OCI-LY3 (cell line): ENCODE data around the gene ZNF618.

Experiments
- H2AFZ ChIP-seq: fragments of 200-600, 300-600 bp; shearing (Covaris generic); 2 replicates; pipeline ENCODE4 v1.6.0; 2014; ENCODE audit warnings: antibody characterized with exemption, low read depth, low read length
- H3K27ac ChIP-seq: fragments of 200-600, 300-600 bp; sonication (generic); 2 replicates; pipeline ENCODE4 v1.5.1; 2014; ENCODE audit warnings: mild to moderate bottlenecking, low read length, moderate library complexity, mixed read lengths
- H3K27me3 ChIP-seq: fragments of 200-600, 300-600 bp; sonication (generic); 2 replicates; pipeline ENCODE4 v1.6.1; 2014; ENCODE audit warnings: low read depth, low read length, mixed read lengths
- H3K36me3 ChIP-seq: fragments of 200-600, 300-600 bp; sonication (generic); replicated peaks from 2 replicates; pipeline ENCODE3; 2014; ENCODE audit warnings: low read depth, low read length, mixed read lengths
- H3K4me1 ChIP-seq: fragments of 300-600, 200-600 bp; sonication (generic); 2 replicates; pipeline ENCODE4 v1.6.1; 2014; ENCODE audit warnings: low read length, mixed read lengths
- H3K4me2 ChIP-seq: fragments of 200-600, 300-600 bp; sonication (generic); 2 replicates; pipeline ENCODE4 v1.6.1; 2014; ENCODE audit warnings: low read length, mixed read lengths
- H3K4me3 ChIP-seq: fragments of 300-600, 200-600 bp; sonication (generic); 2 replicates; pipeline ENCODE4 v1.5.1; 2014; ENCODE audit warnings: antibody characterized with exemption, mild to moderate bottlenecking, low read length, moderate library complexity
- H3K79me2 ChIP-seq: fragments of 300-600, 200-600 bp; shearing (Covaris generic); 2 replicates; pipeline ENCODE4 v1.6.1; 2014; ENCODE audit warnings: mild to moderate bottlenecking, low read length, mixed read lengths
- H3K9ac ChIP-seq: fragments of 300-600, 200-600 bp; shearing (Covaris generic); 2 replicates; pipeline ENCODE4 v1.6.0; 2014; ENCODE audit warnings: mild to moderate bottlenecking, low read length, moderate library complexity
- H3K9me3 ChIP-seq: fragments of 200-600, 300-600 bp; shearing (Covaris generic); 2 replicates; pipeline ENCODE4 v1.6.1; 2014; ENCODE audit warnings: low read length, mixed read lengths; ENCODE audit not compliant: insufficient read depth
- H4K20me1 ChIP-seq: fragments of 200-600, 300-600 bp; sonication (generic); 2 replicates; pipeline ENCODE4 v1.6.1; 2016; ENCODE audit warnings: low read length, mixed read lengths; ENCODE audit not compliant: insufficient read depth
- CTCF ChIP-seq: fragments of 200-600, 300-600 bp; sonication (generic); IDR thresholded peaks from 2 replicates; pipeline ENCODE4 v1.5.1; 2014; ENCODE audit warnings: antibody characterized with exemption, low read length, low read depth
- EZH2phosphoT487 ChIP-seq: fragments of 200-600 bp; shearing (Covaris generic); IDR thresholded peaks from 2 replicates; pipeline ENCODE4 v1.6.1; 2018; ENCODE audit warnings: antibody characterized with exemption, mixed run types, low read depth

Gene ZNF618

GRCh38 chr9:114056527-114056926, 180.4 kb downstream of the ZNF618 start:
- TF ChIP-seq CTCF (no peak), EZH2phosphoT487 (no peak)
- Histone ChIP-seq H3K4me1 (no peaks in the 10 kb centered on the region), H4K20me1 (no peaks in the 10 kb centered on the region), H3K9me3 (no peaks in the 10 kb centered on the region), H3K27ac (no peak overlapping the region), H3K27me3 (0 out of 2 replicates have a peak, but pooled peaks cover 3% of the 10 kb centered on the region), H2AFZ (no peak overlapping the region), H3K79me2 (no peaks in the 10 kb centered on the region), H3K4me2 (no peak overlapping the region), H3K9ac (no peak overlapping the region), H3K4me3 (no peak overlapping the region), H3K36me3 (no peaks in the 10 kb centered on the region)

- no peaks in the 10 kb centered on the region for H4K20me1 ChIP-seq
- H3K9ac ChIP-seq: no peak overlapping the region
- H3K79me2 ChIP-seq: no peaks in the 10 kb centered on the region
- H3K36me3 ChIP-seq: no peaks in the 10 kb centered on the region
- no peak overlapping the region for H2AFZ ChIP-seq
- H3K4me3 ChIP-seq: no peak overlapping the region
- TF ChIP-seq CTCF (no peak), EZH2phosphoT487 (no peak)
- no peaks in the 10 kb centered on the region for H3K9me3 ChIP-seq
- H3K4me2 ChIP-seq: no peak overlapping the region
- H3K27me3 ChIP-seq: peaks cover 7% of the 10 kb centered on the region; the same call in 1 of the 2 replicates
- H3K4me1 ChIP-seq: no peaks in the 10 kb centered on the region
- H3K27ac ChIP-seq: no peak overlapping the region
Measured at GRCh38 chr9:114057161-114057885, 181.2 kb downstream of the ZNF618 start.

- Histone ChIP-seq H3K9me3 (no peaks in the 10 kb centered on the region), H3K27ac (no peak overlapping the region)
- TF ChIP-seq EZH2phosphoT487 (no peak), CTCF (no peak)
Measured at GRCh38 chr9:114058688-114059046, 182.6 kb downstream of the ZNF618 start.

GRCh38 chr9:114059047-114059803, 183.1 kb downstream of the ZNF618 start:
- Histone ChIP-seq H3K36me3 (no peaks in the 10 kb centered on the region), H3K9ac (no peak overlapping the region), H3K4me3 (no peak overlapping the region), H3K27me3 (peaks cover 22% of the 10 kb centered on the region), H3K4me2 (no peak overlapping the region), H2AFZ (no peak overlapping the region), H3K79me2 (no peaks in the 10 kb centered on the region), H3K4me1 (no peaks in the 10 kb centered on the region), H3K27ac (no peak overlapping the region), H4K20me1 (no peaks in the 10 kb centered on the region), H3K9me3 (no peaks in the 10 kb centered on the region)
- TF ChIP-seq CTCF (no peak), EZH2phosphoT487 (no peak)

More at GRCh38 chr9:114058688-114059046, 182.6 kb downstream of the ZNF618 start:
- Histone ChIP-seq H2AFZ (no peak overlapping the region), H3K4me2 (no peak overlapping the region), H3K4me1 (no peaks in the 10 kb centered on the region), H3K4me3 (no peak overlapping the region), H3K27me3 (peaks cover 17% of the 10 kb centered on the region), H3K9ac (no peak overlapping the region), H3K79me2 (no peaks in the 10 kb centered on the region), H4K20me1 (no peaks in the 10 kb centered on the region), H3K36me3 (no peaks in the 10 kb centered on the region)
